SKM-1 (cell line): ENCODE results near the gene PADI6.

Source experiments
- DNase-seq: peaks from one replicate; lab custom pipeline; 2025; ENCODE audit not compliant: unreplicated experiment; lab: John Stamatoyannopoulos, UW

The PADI6 gene

DNA sequence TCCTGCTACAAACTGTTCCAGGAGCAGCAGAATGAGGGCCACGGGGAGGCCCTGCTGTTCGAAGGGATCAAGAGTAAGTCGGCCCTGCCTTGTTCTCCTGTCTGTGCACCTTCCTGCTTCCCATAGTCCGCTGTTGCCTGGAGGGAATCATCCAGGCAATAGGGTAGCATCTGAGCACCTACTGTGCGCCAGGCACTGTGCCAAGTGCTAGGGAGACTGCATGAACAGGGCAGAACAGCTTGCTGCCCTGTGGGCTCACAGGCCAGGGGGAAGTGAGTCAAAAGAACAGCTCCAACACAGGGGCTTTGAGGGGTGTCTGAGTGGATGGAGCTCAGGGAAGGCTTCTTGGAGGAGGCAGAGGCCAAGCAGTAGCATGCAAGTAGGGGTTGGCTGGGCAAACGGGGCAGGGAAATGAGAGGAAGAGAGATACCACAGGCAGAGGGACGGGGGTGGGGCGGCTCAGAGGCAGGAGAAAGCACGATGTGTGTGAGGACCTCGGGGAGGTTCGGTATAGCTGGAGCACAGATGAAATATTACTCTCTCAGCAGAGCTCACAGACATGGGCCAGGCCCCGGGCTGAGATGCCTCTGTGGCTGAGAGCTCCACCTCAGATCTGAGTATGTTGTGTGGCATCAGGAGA, 15.5 kb upstream of the PADI6 start:
- DNase-seq = no peak

GRCh38 chr1:17358557-17358956, 13.4 kb upstream of the PADI6 start:
- DNase-seq = no peak

GRCh38 chr1:17359031-17359430, 13.0 kb upstream of the PADI6 start:
- no peak for DNase-seq

DNA sequence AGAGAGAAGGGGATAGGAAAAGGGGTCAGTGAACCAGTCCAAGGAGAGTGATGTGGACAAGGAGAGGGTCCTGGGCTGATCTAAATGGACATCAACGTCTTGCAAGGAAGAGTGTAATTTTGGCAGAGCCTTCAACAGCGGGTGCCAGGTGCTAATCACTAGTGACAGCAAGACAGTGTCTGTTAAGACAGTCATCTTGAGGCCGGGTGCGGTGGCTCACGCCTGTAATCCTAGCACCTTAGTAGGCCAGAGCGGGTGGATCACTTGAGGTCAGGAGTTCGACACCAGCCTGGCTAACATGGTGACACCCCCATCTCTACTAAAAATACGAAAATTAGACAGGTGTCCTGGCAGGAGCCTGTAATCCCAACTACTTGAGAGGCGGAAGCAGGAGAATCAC, 12.2 kb upstream of the PADI6 start:
- no peak for DNase-seq

DNA sequence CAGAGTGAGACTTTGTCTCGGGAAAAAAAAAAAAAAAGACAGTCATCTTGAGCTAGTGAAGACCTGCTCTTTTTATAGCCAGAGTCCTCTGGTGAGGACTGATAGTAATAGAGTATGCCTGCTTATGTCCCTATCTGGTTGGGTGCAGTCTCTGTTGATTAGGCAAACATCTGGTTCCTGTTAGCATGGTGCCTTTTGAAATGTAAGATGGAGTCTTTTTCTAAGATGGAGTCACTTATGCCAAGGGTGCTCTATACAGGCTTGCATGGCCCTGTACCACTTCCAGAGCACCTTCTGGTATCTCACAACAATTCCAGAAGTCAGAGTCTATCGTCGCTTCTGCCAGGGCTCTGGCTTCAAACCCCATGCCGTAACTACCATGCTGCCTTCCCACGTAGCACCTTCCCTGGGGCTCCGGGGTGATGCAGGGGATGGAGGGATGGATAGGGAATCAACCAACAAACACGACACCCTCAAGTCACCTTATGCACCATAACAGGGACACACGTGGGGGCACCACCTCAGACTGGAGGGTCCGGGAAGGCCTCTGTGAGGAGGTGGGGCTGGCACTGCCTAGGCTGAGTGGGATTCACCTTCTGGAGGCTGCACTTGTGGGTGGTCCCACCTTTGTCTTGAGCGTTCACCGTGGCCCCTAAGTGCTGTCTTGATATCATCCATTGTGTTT, 11.6 kb upstream of the PADI6 start:
- DNase-seq = no peak

DNA sequence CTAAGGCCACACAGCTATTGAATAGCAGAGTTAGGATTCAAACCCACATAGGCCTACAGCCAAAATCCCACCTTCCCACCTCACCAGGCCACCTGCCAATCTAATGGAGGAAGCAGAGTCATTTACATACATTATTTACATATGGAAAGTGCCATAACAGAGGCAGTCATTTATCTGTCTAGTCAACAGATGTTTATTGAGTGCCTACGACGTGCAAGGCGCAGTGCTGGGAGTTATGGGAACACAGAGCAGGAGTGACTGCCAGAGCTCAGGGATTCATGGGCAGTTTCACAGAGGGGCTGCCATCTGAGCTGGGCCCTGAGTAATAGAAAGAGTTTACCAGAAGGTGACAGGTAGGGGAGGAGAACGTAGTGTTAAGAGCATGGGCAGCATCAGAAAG, 10.3 kb upstream of the PADI6 start:
- DNase-seq = no peak

- DNase-seq = no peak
Measured at GRCh38 chr1:17363351-17363750, 8.6 kb upstream of the PADI6 start.

DNA sequence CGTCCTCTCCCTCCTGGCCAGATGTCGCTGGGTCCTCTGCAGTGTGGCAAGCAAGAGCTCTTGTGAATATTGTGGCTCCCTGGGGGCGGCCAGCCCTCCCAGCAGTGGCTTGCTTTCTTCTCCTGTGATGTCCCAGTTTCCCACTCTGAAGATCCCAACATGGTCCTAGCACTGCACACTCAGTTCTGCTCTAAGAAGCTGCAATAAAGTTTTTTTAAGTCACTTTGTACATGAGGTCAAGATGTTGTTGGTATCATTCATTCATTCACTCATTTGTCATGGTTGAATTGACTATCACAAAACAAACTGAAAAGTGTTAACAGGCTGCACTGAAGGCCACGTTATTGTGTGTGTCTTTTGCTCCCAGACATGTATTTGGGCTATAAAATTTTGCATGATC, 8.2 kb upstream of the PADI6 start:
- no peak for DNase-seq

GRCh38 chr1:17365293-17365692, 6.7 kb upstream of the PADI6 start:
- peak; percentile 79 for DNase-seq

GRCh38 chr1:17369466-17369865, 2.5 kb upstream of the PADI6 start:
- DNase-seq = no peak

DNA sequence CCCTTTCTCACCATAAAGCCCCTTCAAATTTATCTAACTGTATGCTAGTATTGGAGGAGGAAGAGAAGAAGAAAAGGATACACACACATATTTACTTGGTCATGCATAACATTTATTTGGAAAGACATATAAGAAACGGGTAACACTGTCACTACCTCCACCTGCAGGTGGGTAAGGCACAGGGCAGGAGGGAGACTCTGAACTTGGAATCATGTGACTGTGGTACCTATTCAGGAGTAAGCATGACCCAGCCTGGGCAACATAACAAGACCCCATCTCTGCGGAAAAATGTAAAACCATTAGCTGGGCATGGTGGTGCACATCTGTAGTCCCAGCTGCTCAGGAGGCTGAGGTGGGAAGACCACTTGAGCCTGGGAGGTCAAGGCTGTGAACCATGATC, 1.4 kb upstream of the PADI6 start:
- DNase-seq = peak; percentile 18

GRCh38 chr1:17372955-17373354, 959 bp downstream of the PADI6 start:
- DNase-seq = no peak

- no peak for DNase-seq
Measured at GRCh38 chr1:17375651-17376050, 3.7 kb downstream of the PADI6 start.

- DNase-seq = no peak
Measured at GRCh38 chr1:17377325-17377953, 5.4 kb downstream of the PADI6 start.

DNA sequence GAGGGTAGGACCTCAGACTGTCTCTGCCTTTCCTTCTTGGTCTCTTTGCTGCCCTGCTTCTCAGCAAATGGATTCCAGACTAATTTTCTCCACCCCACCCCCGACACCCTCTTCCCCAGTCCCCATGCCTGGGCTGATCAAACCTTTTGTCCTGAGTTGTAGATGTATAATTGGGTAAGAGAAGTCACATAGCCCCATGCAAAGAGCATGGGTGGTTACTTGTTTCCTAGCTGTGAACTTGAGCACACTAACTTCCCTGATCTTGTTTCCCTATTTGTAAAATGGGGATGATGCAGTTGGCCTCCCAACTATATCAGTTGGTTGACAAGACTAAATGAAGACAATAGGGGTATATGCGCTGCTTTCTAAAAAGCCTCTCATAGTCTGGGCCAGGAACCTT, 9.2 kb downstream of the PADI6 start:
- no peak for DNase-seq

GRCh38 chr1:17392199-17392740, 20.3 kb downstream of the PADI6 start:
- DNase-seq = no peak

- no peak for DNase-seq
Measured at GRCh38 chr1:17393230-17393629, 21.2 kb downstream of the PADI6 start.

- peak; percentile 60 for DNase-seq
Measured at GRCh38 chr1:17397910-17398695, 26.1 kb downstream of the PADI6 start.

GRCh38 chr1:17400725-17401341, 28.8 kb downstream of the PADI6 start:
- DNase-seq = no peak

- no peak for DNase-seq
Measured at GRCh38 chr1:17401841-17402240, 29.8 kb downstream of the PADI6 start.

- DNase-seq = no peak
Measured at GRCh38 chr1:17403081-17403480, 31.1 kb downstream of the PADI6 start.
